HepG2 (cell line): ENCODE measurements around the gene AFDN. TPM values are rescaled to one million over a fixed set of nuclear protein-coding genes. Genes with fewer than 3 reads are reported as not detected.

ENCODE experiments used
- ATAC-seq: fragments of 200-7000 bp; cut with Tn5 transposase; 3 replicates; pipeline ENCODE4 v1.9.1; 2020; ENCODE audit warnings: mild to moderate bottlenecking, moderate library complexity
- Bru-seq: library from RNA; stranded (reverse); fragments of 400-500 nt; gene quantifications from one replicate; lab custom pipeline; 2021; lab: Mats Ljungman, UMichigan
- BruChase-seq, 2 experiments: library from RNA; stranded (reverse); fragments of 400-500 nt; gene quantifications; one replicate each; lab custom pipeline; 2021; lab: Mats Ljungman, UMichigan
- BruUV-seq: library from RNA; stranded (reverse); fragments of 400-500 nt; replicated peaks from 2 replicates; lab custom pipeline; 2021; lab: Mats Ljungman, UMichigan
- CTCF ChIA-PET: fragments of 300-600 bp; formaldehyde crosslinking; extraction: SDS; loops from one replicate; lab custom pipeline; 2021; ENCODE audit warnings: low total read pairs, inconsistent platforms, low intra/inter-chr PET ratio; lab: Yijun Ruan, JAX
- POLR2A ChIA-PET: fragments of 350-600 bp; sonication (Branson Sonifier 250); formaldehyde crosslinking; loops from one replicate; lab custom pipeline; 2020; ENCODE audit warnings: antibody characterized with exemption, inconsistent platforms; lab: Yijun Ruan, JAX
- DNase-seq: peaks from one replicate; pipeline ENCODE4 v3.0.0-alpha.2; 2015; ENCODE audit warnings: low spot score
- FAIRE-seq: peaks from 3 replicates; lab custom pipeline; 2011; peaks lifted over from hg19 to GRCh38; lab: Jason Lieb, UNC
- H2AFZ ChIP-seq: one replicate; pipeline ENCODE4 v1.6.1; 2011; ENCODE audit warnings: low read length, inconsistent platforms
- H3K27ac ChIP-seq: fragments of 300-600 bp; 3 replicates; pipeline ENCODE4 v1.8.0; 2011; ENCODE audit warnings: mixed run types, mild to moderate bottlenecking, mixed read lengths, low read length, inconsistent platforms; ENCODE audit not compliant: insufficient read depth; ENCODE audit errors: extremely low read length
- H3K27me3 ChIP-seq, 2 experiments: fragments of 200-600 bp in 1 of 2; 2 replicates in 1 of 2; 3 replicates in 1 of 2; pipeline versions ENCODE4 v1.6.0 to v1.8.0; 2011; ENCODE audit warnings: low read length in 2 of 2, mild to moderate bottlenecking in 2 of 2, moderate library complexity in 2 of 2, inconsistent platforms in 1 of 2; ENCODE audit not compliant: insufficient read depth in 2 of 2, control insufficient read depth in 1 of 2
- H3K36me3 ChIP-seq, 2 experiments: fragments of 200-600 bp in 1 of 2; replicated peaks in 1 of 2; 2 replicates in 1 of 2; 3 replicates in 1 of 2; pipeline versions ENCODE4 v1.5.1 to v1.8.0; 2011; ENCODE audit warnings: low read length in 2 of 2, inconsistent platforms in 1 of 2; ENCODE audit not compliant: insufficient read depth in 2 of 2, control insufficient read depth in 1 of 2
- H3K4me1 ChIP-seq: 2 replicates; pipeline ENCODE4 v1.5.1; 2012; ENCODE audit warnings: low read length, inconsistent platforms; ENCODE audit not compliant: insufficient read depth
- H3K4me2 ChIP-seq: 2 replicates; pipeline ENCODE4 v1.6.0; 2011; ENCODE audit warnings: low read depth, low read length, inconsistent platforms
- H3K4me3 ChIP-seq, 3 experiments: fragments of 200-600 bp in 1 of 3; sonication (generic), shearing (Covaris generic) in 1 of 3; replicated peaks in 1 of 3; 2 replicates each; pipeline ENCODE4 v1.5.1; 2011 to 2016; ENCODE audit warnings: low read length in 3 of 3, inconsistent platforms in 2 of 3, low read depth in 2 of 3, mild to moderate bottlenecking in 2 of 3, control low read depth in 1 of 3, mixed read lengths in 1 of 3; ENCODE audit not compliant: insufficient read depth in 1 of 3
- H3K79me2 ChIP-seq: one replicate; pipeline ENCODE4 v1.6.1; 2011; ENCODE audit warnings: low read length, inconsistent platforms; ENCODE audit not compliant: insufficient read depth
- H3K9ac ChIP-seq: 2 replicates; pipeline ENCODE4 v1.6.0; 2011; ENCODE audit warnings: mild to moderate bottlenecking, low read depth, low read length, inconsistent platforms; ENCODE audit not compliant: insufficient read depth
- H3K9me3 ChIP-seq: 2 replicates; pipeline ENCODE4 v1.5.1; 2012; ENCODE audit warnings: mild to moderate bottlenecking, low read length
- H4K20me1 ChIP-seq: 2 replicates; pipeline ENCODE4 v1.6.0; 2011; ENCODE audit warnings: inconsistent platforms, mild to moderate bottlenecking, low read length, moderate library complexity; ENCODE audit not compliant: insufficient read depth
- PHF8 ChIP-seq: sonication (generic); formaldehyde crosslinking; IDR thresholded peaks from 2 replicates; pipeline ENCODE4 v1.5.0; 2020; ENCODE audit warnings: missing genetic modification reagents
- SIN3A ChIP-seq: IDR thresholded peaks from 2 replicates; pipeline ENCODE4 v1.6.1; 2011; ENCODE audit warnings: low read depth, mild to moderate bottlenecking, control low read depth, low read length, borderline replicate concordance
- SP4 ChIP-seq: sonication (generic); formaldehyde crosslinking; IDR thresholded peaks from 2 replicates; pipeline ENCODE4 v1.8.1; 2023; ENCODE audit warnings: mild to moderate bottlenecking, missing genetic modification reagents
- ZNF138 ChIP-seq: sonication (generic); formaldehyde crosslinking; IDR thresholded peaks from 2 replicates; pipeline ENCODE4 v1.5.0; 2020; ENCODE audit warnings: mild to moderate bottlenecking, low read depth, missing genetic modification reagents
- ZNF24 ChIP-seq: fragments of 450-650 bp; IDR thresholded peaks from 2 replicates; pipeline ENCODE4 v1.6.1; 2017; ENCODE audit warnings: antibody characterized with exemption, mild to moderate bottlenecking
- ZNF788 ChIP-seq: sonication (generic); formaldehyde crosslinking; IDR thresholded peaks from 2 replicates; pipeline ENCODE4 v1.5.0; 2020; ENCODE audit warnings: mild to moderate bottlenecking, missing genetic modification reagents, borderline replicate concordance
- WGBS: methylation state at CpG from one replicate; pipeline ENCODE4 v1.1.6; 2017; ENCODE audit warnings: low lambda C conversion rate; 5-methylcytosine and 5-hydroxymethylcytosine counted together
- in situ Hi-C: cut with HindIII; loops from 2 replicates; pipeline ENCODE4 v1.10.0; 2017; ENCODE audit warnings: low pct_unique_long_range_greater_than_20kb; ENCODE audit not compliant: extremely low pct_ligation_motif_present
- intact Hi-C: fragments of 100-400 bp; cut with micrococcal nuclease; formaldehyde crosslinking; loops from one replicate; pipeline ENCODE4 v1.10.0; 2022; ENCODE audit not compliant: unreplicated experiment
- long read RNA-seq, 2 experiments: library from RNA in 1 of 2; library from polyadenylated mRNA in 1 of 2; stranded (forward) in 1 of 2; unstranded in 1 of 2; transcript quantifications; one replicate each; pipeline ENCODE4 v2.0.0, GENCODE V29; 2019 to 2022
- polyA minus RNA-seq, 3 experiments: library from RNA; depleted of rRNA, polyadenylated mRNA; stranded (reverse); fragments of >200 nt; gene quantifications; 2 replicates each; pipeline ENCODE4 v1.2.3, GENCODE V29; 2011; ENCODE audit warnings: low replicate concordance in 1 of 3
- polyA plus RNA-seq, 8 experiments: library from polyadenylated mRNA; depleted of rRNA in 3 of 8; stranded (reverse) in 7 of 8; unstranded in 1 of 8; fragments of >200 nt; fragmentation: Illumina TruSeq in 4 of 8; extraction: Trizol in 4 of 8; gene quantifications; 2 replicates each; pipeline versions ENCODE4 v1.2.1 to v1.2.3, GENCODE V29; 2011 to 2016; ENCODE audit warnings: low read depth in 4 of 8, missing spikeins in 1 of 8, mixed read lengths in 1 of 8; ENCODE audit not compliant: insufficient read depth in 1 of 8
- total RNA-seq, 5 experiments: library from RNA; depleted of rRNA; stranded (reverse); fragments of >200 nt; fragmentation: Illumina TruSeq; extraction: Trizol; gene quantifications; 2 replicates each; pipeline ENCODE4 v1.2.3, GENCODE V29; 2016; ENCODE audit warnings: low read depth in 1 of 5
- TF ChIP-seq, protein P1 (sequence below): sonication (generic); formaldehyde crosslinking; IDR thresholded peaks from 2 replicates; pipeline ENCODE4 v1.5.1; 2020; ENCODE audit warnings: mild to moderate bottlenecking, moderate library complexity, missing genetic modification reagents
- TF ChIP-seq, protein P2 (sequence below): IDR thresholded peaks from 2 replicates; pipeline ENCODE4 v1.6.1; 2016

AFDN gene, protein sequence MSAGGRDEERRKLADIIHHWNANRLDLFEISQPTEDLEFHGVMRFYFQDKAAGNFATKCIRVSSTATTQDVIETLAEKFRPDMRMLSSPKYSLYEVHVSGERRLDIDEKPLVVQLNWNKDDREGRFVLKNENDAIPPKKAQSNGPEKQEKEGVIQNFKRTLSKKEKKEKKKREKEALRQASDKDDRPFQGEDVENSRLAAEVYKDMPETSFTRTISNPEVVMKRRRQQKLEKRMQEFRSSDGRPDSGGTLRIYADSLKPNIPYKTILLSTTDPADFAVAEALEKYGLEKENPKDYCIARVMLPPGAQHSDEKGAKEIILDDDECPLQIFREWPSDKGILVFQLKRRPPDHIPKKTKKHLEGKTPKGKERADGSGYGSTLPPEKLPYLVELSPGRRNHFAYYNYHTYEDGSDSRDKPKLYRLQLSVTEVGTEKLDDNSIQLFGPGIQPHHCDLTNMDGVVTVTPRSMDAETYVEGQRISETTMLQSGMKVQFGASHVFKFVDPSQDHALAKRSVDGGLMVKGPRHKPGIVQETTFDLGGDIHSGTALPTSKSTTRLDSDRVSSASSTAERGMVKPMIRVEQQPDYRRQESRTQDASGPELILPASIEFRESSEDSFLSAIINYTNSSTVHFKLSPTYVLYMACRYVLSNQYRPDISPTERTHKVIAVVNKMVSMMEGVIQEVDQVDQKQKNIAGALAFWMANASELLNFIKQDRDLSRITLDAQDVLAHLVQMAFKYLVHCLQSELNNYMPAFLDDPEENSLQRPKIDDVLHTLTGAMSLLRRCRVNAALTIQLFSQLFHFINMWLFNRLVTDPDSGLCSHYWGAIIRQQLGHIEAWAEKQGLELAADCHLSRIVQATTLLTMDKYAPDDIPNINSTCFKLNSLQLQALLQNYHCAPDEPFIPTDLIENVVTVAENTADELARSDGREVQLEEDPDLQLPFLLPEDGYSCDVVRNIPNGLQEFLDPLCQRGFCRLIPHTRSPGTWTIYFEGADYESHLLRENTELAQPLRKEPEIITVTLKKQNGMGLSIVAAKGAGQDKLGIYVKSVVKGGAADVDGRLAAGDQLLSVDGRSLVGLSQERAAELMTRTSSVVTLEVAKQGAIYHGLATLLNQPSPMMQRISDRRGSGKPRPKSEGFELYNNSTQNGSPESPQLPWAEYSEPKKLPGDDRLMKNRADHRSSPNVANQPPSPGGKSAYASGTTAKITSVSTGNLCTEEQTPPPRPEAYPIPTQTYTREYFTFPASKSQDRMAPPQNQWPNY (N-terminal part only)
- total RNA-seq (2016; rRNA removed; fragmentation: Illumina TruSeq; extraction: Trizol) (97.8 and 136 TPM in 2 replicates), polyA plus RNA-seq (2011; rRNA removed) (151 and 156 TPM in 2 replicates), polyA minus RNA-seq (2011; rRNA and poly(A)+ RNA removed; ENCODE audit: low replicate concordance) (24.6 and 223 TPM in 2 replicates), Bru-seq, nascent RNA (percentile 97 among the genes with signal in this experiment), BruChase-seq, experiment 1, labeled RNA remaining after a 6-hour chase (percentile 96 among the genes with signal in this experiment), BruChase-seq, experiment 2, labeled RNA remaining after a 2-hour chase (percentile 97 among the genes with signal in this experiment)
- total RNA-seq (2016; cell fraction: cytosol; rRNA removed; fragmentation: Illumina TruSeq; extraction: Trizol; ENCODE audit: low read depth), result 82.1 and 86.5 TPM in 2 replicates
- 90.9 and 138 TPM in 2 replicates for total RNA-seq (2016; cell fraction: insoluble cytoplasmic fraction; rRNA removed; fragmentation: Illumina TruSeq; extraction: Trizol)
- total RNA-seq (2016; cell fraction: membrane; rRNA removed; fragmentation: Illumina TruSeq; extraction: Trizol), result 67.9 and 80.5 TPM in 2 replicates
- total RNA-seq (2016; cell fraction: nucleus; rRNA removed; fragmentation: Illumina TruSeq; extraction: Trizol), result 248 and 270 TPM in 2 replicates
- polyA plus RNA-seq (2011; cell fraction: cytosol; rRNA removed), result 52.5 and 65.6 TPM in 2 replicates
- 488 and 509 TPM in 2 replicates for polyA plus RNA-seq (2011; cell fraction: nucleus; rRNA removed)
- 141 and 152 TPM in 2 replicates for polyA plus RNA-seq (2012)
- polyA plus RNA-seq (2016; cell fraction: cytosol; fragmentation: Illumina TruSeq; extraction: Trizol; ENCODE audit: low read depth), result 1.8 and 2.1 TPM in 2 replicates
- 62.7 and 70.2 TPM in 2 replicates for polyA plus RNA-seq (2016; cell fraction: insoluble cytoplasmic fraction; fragmentation: Illumina TruSeq; extraction: Trizol; ENCODE audit: low read depth)
- 7.1 and 7.2 TPM in 2 replicates for polyA plus RNA-seq (2016; cell fraction: membrane; fragmentation: Illumina TruSeq; extraction: Trizol; ENCODE audit: low read depth)
- polyA plus RNA-seq (2016; cell fraction: nucleus; fragmentation: Illumina TruSeq; extraction: Trizol; ENCODE audit: insufficient read depth, low read depth), result 361 and 384 TPM in 2 replicates
- 115 and 134 TPM in 2 replicates for polyA minus RNA-seq (2011; cell fraction: cytosol; rRNA and poly(A)+ RNA removed)
- polyA minus RNA-seq (2011; cell fraction: nucleus; rRNA and poly(A)+ RNA removed), result 847 and 897 TPM in 2 replicates
- long read RNA-seq, experiment 1, partial matches to known transcripts, result 12 of 22 reads
- long read RNA-seq, experiment 1, other reads (novel, unspliced or antisense), result 10 of 22 reads
- long read RNA-seq, experiment 2, partial matches to known transcripts, result 11 of 87 reads
- long read RNA-seq, experiment 2, other reads (novel, unspliced or antisense), result 76 of 87 reads

DNA sequence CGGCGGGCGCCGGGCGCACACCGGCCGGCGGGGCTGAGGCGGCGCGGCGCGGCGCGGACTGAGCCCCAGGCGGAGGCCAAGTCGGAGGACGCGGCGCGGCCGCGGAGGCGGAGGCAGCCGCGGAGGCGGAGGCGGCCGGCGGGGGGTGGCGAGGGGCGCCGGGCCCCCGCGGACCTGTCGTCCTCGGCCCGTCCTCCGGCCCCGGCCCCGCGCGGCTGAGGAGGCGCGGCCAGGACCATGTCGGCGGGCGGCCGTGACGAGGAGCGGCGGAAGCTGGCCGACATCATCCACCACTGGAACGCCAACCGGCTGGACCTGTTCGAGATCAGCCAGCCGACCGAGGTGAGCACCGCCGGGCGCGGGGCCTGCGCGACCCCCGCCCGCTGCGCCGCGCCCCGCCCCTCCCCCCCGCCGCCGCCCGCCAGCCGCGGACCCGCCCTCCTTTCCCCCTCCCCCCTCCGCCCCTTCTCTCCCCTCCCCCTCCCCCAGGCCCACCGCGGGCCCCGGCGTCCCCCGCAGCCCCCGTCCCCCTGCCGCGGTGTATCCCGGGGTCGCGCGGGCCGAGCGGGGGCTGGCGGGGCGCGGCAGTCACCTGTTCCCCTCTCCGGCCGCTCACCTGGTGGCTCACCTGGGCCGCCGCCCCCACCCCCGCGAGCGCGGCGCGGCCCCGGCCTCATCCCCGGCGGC is at the start of gene AFDN:
Gene AFDN (plus strand): TSS at position 16 of the 687 bp plus-strand sequence. CDS start 222 bp downstream, at position 238.
- peaks cover 43% of the 10 kb centered on the region for H4K20me1 ChIP-seq
- intact Hi-C loops, result loop anchor here (2.0 to 5.0 kb wide), 5 partner anchors 65 to 325 kb away; no protein-coding TSS in a partner anchor
- DNase-seq (no peak), FAIRE-seq (no peak), ATAC-seq (peak; percentile 18)
- POLR2A ChIA-PET, result interaction anchor here (1.3 to 2.2 kb wide), 5 partner anchors 21 to 148 kb away, joined by 4 to 9 read pairs (median 5); no protein-coding TSS in a partner anchor
- H3K4me2 ChIP-seq, result peak within 1 kb of the TSS; percentile 87
- H3K4me3 ChIP-seq, result peak within 1 kb of the TSS; percentile 79 to 100 (median 95)
- peak within 1 kb of the TSS; percentile 87 for H3K27ac ChIP-seq
- peaks cover 43% of the 10 kb centered on the region for H3K4me1 ChIP-seq
- 3% methylated on average over 35 of the region's 108 CpGs for WGBS
- no peaks in the 10 kb centered on the region for H3K9me3 ChIP-seq
- in situ Hi-C loops, result no loop called here
- H3K79me2 ChIP-seq, result peaks cover 50% of the 10 kb centered on the region
- no TSS peak for BruUV-seq
- no peaks in the 10 kb centered on the region; a peak in 1 of 5 replicates for H3K27me3 ChIP-seq
- peaks cover 0 to 10% of the 10 kb centered on the region in 2 experiments; a peak in 2 of 5 replicates for H3K36me3 ChIP-seq
- H2AFZ ChIP-seq, result no peak within 1 kb of the TSS
- peak within 1 kb of the TSS; percentile 85 for H3K9ac ChIP-seq
- CTCF ChIA-PET, result no interaction called here
- peak; percentile 37; the same call in 1 of the 2 replicates for TF ChIP-seq SP4
- TF ChIP-seq, protein P1, sequence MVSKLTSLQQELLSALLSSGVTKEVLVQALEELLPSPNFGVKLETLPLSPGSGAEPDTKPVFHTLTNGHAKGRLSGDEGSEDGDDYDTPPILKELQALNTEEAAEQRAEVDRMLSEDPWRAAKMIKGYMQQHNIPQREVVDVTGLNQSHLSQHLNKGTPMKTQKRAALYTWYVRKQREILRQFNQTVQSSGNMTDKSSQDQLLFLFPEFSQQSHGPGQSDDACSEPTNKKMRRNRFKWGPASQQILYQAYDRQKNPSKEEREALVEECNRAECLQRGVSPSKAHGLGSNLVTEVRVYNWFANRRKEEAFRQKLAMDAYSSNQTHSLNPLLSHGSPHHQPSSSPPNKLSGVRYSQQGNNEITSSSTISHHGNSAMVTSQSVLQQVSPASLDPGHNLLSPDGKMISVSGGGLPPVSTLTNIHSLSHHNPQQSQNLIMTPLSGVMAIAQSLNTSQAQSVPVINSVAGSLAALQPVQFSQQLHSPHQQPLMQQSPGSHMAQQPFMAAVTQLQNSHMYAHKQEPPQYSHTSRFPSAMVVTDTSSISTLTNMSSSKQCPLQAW (CRISPR knock-in tag), result no peak
- TF ChIP-seq SIN3A, result peak; percentile 28; the same call in 1 of the 2 replicates
- TF ChIP-seq ZNF138 (CRISPR knock-in tag), result 0 out of 2 replicates have a peak, but pooled peaks have one; percentile 23
- TF ChIP-seq, protein P2, sequence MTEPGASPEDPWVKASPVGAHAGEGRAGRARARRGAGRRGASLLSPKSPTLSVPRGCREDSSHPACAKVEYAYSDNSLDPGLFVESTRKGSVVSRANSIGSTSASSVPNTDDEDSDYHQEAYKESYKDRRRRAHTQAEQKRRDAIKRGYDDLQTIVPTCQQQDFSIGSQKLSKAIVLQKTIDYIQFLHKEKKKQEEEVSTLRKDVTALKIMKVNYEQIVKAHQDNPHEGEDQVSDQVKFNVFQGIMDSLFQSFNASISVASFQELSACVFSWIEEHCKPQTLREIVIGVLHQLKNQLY (CRISPR knock-in tag), result no peak
- no peak for TF ChIP-seq ZNF24
- TF ChIP-seq ZNF788 (CRISPR knock-in tag), result 0 out of 2 replicates have a peak, but pooled peaks have one; percentile 0
- peak; percentile 11; the same call in 1 of the 2 replicates for TF ChIP-seq PHF8
